ENCODE results near the gene STARD13. TPM values are rescaled to one million over a fixed set of nuclear protein-coding genes. Genes with fewer than 3 reads are reported as not detected.

Gene STARD13
- total and polyA plus RNA-seq, 2 donors from 2014 or later: 5.1 to 37.2 TPM

GRCh38 chr13:33212396-33212795 is 73.2 kb downstream of the STARD13 start:
- TF ChIP-seq CTCF (IDR thresholded peaks at IDR 0.05; ENCODE audit: borderline replicate concordance, extremely low read depth, insufficient read depth): no peak
- no peak for FAIRE-seq

DNA sequence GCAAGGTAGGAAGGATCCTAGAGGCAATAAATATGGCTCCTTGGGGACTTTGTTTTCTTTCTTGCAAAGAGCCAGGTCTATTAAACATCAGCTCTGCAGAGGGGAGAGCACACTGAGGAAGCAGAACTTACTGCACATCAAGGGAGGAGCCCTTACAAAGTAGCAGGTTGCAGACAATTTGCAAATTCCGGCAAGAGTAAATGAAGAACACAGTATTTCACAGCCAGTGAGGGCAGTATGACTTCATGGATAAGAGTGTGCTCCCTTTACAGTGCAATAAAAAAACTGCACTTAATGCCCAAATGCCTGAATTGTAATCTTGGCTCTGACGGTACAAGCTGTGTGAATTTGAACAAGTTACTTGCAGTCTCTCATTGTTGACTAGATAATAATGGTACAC is 75.5 kb downstream of the STARD13 start:
- Histone ChIP-seq H3K27me3 (ENCODE audit: control insufficient read depth, insufficient read depth, low read length) (no peaks in the 10 kb centered on the region), H3K36me3 (ENCODE audit: control insufficient read depth in 2 of 3, insufficient read depth in 3 of 3, low read length in 3 of 3) (no peaks in the 10 kb centered on the region), H3K9me3 (ENCODE audit: control insufficient read depth in 2 of 3, insufficient read depth in 1 of 3, low read length in 3 of 3) (no peaks in the 10 kb centered on the region), H3K27ac (ENCODE audit: low read depth in 2 of 2, low read length in 2 of 2) (no peak overlapping the region), H3K4me3 (ENCODE audit: low read length in 3 of 3) (no peak overlapping the region), H3K9ac (ENCODE audit: low read length in 3 of 3) (no peak overlapping the region), H3K4me1 (ENCODE audit: control insufficient read depth in 2 of 3, insufficient read depth in 2 of 3, low read depth in 1 of 3, low read length in 3 of 3) (peaks cover 9 to 24% (median 19%) of the 10 kb centered on the region in 3 donors)
- intact Hi-C loops (cut with DNase I): no loop called here
- no peak for FAIRE-seq
- no peak for DNase-seq
- TF ChIP-seq CTCF (IDR thresholded peaks at IDR 0.05; ENCODE audit: borderline replicate concordance, extremely low read depth, insufficient read depth): no peak

More at GRCh38 chr13:33212396-33212795, 73.2 kb downstream of the STARD13 start:
- H3K27ac ChIP-seq (ENCODE audit: low read depth in 2 of 2, low read length in 2 of 2): no peak overlapping the region
- H3K27me3 ChIP-seq (ENCODE audit: control insufficient read depth, insufficient read depth, low read length): no peaks in the 10 kb centered on the region
- intact Hi-C loops (cut with DNase I): no loop called here
- H3K4me1 ChIP-seq (ENCODE audit: control insufficient read depth in 2 of 3, insufficient read depth in 2 of 3, low read depth in 1 of 3, low read length in 3 of 3): peaks cover 5 to 23% (median 15%) of the 10 kb centered on the region in 3 donors
- H3K9me3 ChIP-seq (ENCODE audit: control insufficient read depth in 2 of 3, insufficient read depth in 1 of 3, low read length in 3 of 3): no peaks in the 10 kb centered on the region
- no peak overlapping the region for H3K4me3 ChIP-seq (ENCODE audit: low read length in 3 of 3)
- H3K36me3 ChIP-seq (ENCODE audit: control insufficient read depth in 2 of 3, insufficient read depth in 3 of 3, low read length in 3 of 3): no peaks in the 10 kb centered on the region
- H3K9ac ChIP-seq (ENCODE audit: low read length in 3 of 3): no peak overlapping the region
- no peak for DNase-seq

- no peak overlapping the region for H3K9ac ChIP-seq (ENCODE audit: low read length in 3 of 3)
- H3K27ac ChIP-seq (ENCODE audit: low read depth in 2 of 2, low read length in 2 of 2): peak overlapping the region; percentile 26 to 36
- H3K36me3 ChIP-seq (ENCODE audit: control insufficient read depth in 2 of 3, insufficient read depth in 3 of 3, low read length in 3 of 3): no peaks in the 10 kb centered on the region
- no peak for TF ChIP-seq CTCF (IDR thresholded peaks at IDR 0.05; ENCODE audit: borderline replicate concordance, extremely low read depth, insufficient read depth)
- no peak overlapping the region for H3K4me3 ChIP-seq (ENCODE audit: low read length in 3 of 3)
- intact Hi-C loops (cut with DNase I): no loop called here
- no peak for FAIRE-seq
- H3K27me3 ChIP-seq (ENCODE audit: control insufficient read depth, insufficient read depth, low read length): no peaks in the 10 kb centered on the region
- peaks cover 5 to 24% (median 18%) of the 10 kb centered on the region in 3 donors for H3K4me1 ChIP-seq (ENCODE audit: control insufficient read depth in 2 of 3, insufficient read depth in 2 of 3, low read depth in 1 of 3, low read length in 3 of 3)
- H3K9me3 ChIP-seq (ENCODE audit: control insufficient read depth in 2 of 3, insufficient read depth in 1 of 3, low read length in 3 of 3): no peaks in the 10 kb centered on the region
- peak in 2 of 5 donors; percentile 32 to 70 for DNase-seq
These were observed 77.0 kb downstream of the STARD13 start for GRCh38 chr13:33208290-33209220.
